Glutamatergic neuron (in vitro differentiated cells): ENCODE measurements around the gene CLBA1. TPM values are rescaled to one million over a fixed set of nuclear protein-coding genes. Genes with fewer than 3 reads are reported as not detected.

ENCODE experiments used
- DNase-seq: peaks from one replicate; pipeline ENCODE4 v3.0.0; 2022
- H3K27ac Mint-ChIP-seq: one replicate; pipeline ENCODE4 v1.8.0; 2020; ENCODE audit warnings: mild to moderate bottlenecking, mixed read lengths, inconsistent platforms; ENCODE audit not compliant: unreplicated experiment
- H3K27me3 Mint-ChIP-seq: one replicate; pipeline ENCODE4 v1.8.0; 2020; ENCODE audit warnings: mild to moderate bottlenecking, moderate library complexity, mixed read lengths, inconsistent platforms; ENCODE audit not compliant: unreplicated experiment
- H3K36me3 Mint-ChIP-seq: one replicate; pipeline ENCODE4 v1.8.0; 2020; ENCODE audit warnings: mild to moderate bottlenecking, mixed read lengths, inconsistent platforms; ENCODE audit not compliant: unreplicated experiment
- H3K4me1 Mint-ChIP-seq: one replicate; pipeline ENCODE4 v1.8.0; 2020; ENCODE audit warnings: mild to moderate bottlenecking, low read depth, mixed read lengths, inconsistent platforms; ENCODE audit not compliant: unreplicated experiment
- H3K4me3 Mint-ChIP-seq: one replicate; pipeline ENCODE4 v1.8.0; 2020; ENCODE audit warnings: mild to moderate bottlenecking, mixed read lengths, inconsistent platforms; ENCODE audit not compliant: unreplicated experiment
- H3K9me3 Mint-ChIP-seq: one replicate; pipeline ENCODE4 v1.8.0; 2020; ENCODE audit warnings: mild to moderate bottlenecking, moderate library complexity, mixed read lengths, inconsistent platforms; ENCODE audit not compliant: unreplicated experiment
- CTCF ChIP-seq: fragments of 200-600 bp; sonication (generic); IDR thresholded peaks from one replicate; pipeline ENCODE4 v1.5.0; 2021; ENCODE audit not compliant: partially characterized antibody, unreplicated experiment
- total RNA-seq: library from RNA; stranded (reverse); fragmentation: NEBNext Ultra II Directional; extraction: Animal tissue kit (Norgen Biotek cat#: 25700); gene quantifications from one replicate; pipeline ENCODE4 v1.2.1, GENCODE V29; 2021; ENCODE audit not compliant: unreplicated experiment

Gene CLBA1
- total RNA-seq, 1 donor from 2014 or later, result 5.9 TPM

- Mint-ChIP-seq H3K27ac (peak overlapping the region; percentile 15), H3K27me3 (peaks cover 2% of the 10 kb centered on the region), H3K4me3 (no peak overlapping the region), H3K4me1 (peaks cover 25% of the 10 kb centered on the region), H3K36me3 (no peaks in the 10 kb centered on the region), H3K9me3 (no peaks in the 10 kb centered on the region)
- no peak for TF ChIP-seq CTCF
- no peak for DNase-seq
These were observed 22.1 kb downstream of the CLBA1 start for GRCh38 chr14:105007593-105008264.

GRCh38 chr14:105010106-105010505 is 24.5 kb downstream of the CLBA1 start:
- no peak for TF ChIP-seq CTCF
- Mint-ChIP-seq H3K27ac (no peak overlapping the region), H3K4me3 (no peak overlapping the region), H3K4me1 (peaks cover 49% of the 10 kb centered on the region), H3K27me3 (peaks cover 7% of the 10 kb centered on the region), H3K36me3 (no peaks in the 10 kb centered on the region), H3K9me3 (peaks cover 10% of the 10 kb centered on the region)
- no peak for DNase-seq

- Mint-ChIP-seq H3K36me3 (no peaks in the 10 kb centered on the region), H3K4me1 (peaks cover 55% of the 10 kb centered on the region), H3K4me3 (no peak overlapping the region), H3K9me3 (peaks cover 10% of the 10 kb centered on the region), H3K27me3 (peaks cover 9% of the 10 kb centered on the region), H3K27ac (no peak overlapping the region)
- DNase-seq, result no peak
- TF ChIP-seq CTCF, result no peak
These were observed 25.3 kb downstream of the CLBA1 start for GRCh38 chr14:105010891-105011291.

DNA sequence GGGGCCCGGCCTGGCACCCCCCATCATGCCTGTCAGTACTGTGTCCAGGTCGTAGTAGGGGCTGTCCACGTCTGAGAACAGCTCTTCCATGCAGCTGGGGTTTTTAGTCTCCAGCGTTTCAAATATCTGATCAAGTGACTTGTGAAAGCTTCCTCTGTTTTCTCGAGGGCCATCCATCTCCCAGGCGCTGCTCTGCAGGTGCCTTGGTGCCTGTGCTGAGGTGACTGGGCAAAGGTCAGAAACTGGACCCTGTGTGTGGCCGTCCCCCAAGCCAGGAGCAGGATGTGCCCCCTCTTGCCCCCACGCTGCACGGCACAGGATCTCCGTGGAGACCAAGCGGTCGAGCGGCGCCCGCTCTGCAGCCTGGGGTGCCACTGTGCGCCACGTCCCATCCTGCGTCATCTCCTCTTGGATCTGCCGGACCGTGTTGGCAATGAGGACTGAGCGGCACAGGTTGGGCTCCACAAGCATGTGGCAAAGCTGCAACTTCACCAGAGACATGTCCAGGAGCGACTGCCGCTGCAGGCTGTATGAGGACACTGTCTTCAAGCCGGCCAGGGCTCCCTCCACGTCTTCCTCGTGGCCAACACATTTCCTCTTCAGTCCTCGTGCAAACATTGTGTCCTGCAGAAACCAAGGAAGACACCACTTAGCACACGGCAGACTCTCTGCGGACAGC is 25.9 kb downstream of the CLBA1 start:
- DNase-seq, result no peak
- Mint-ChIP-seq H3K27ac (peak overlapping the region; percentile 86), H3K4me1 (peaks cover 59% of the 10 kb centered on the region), H3K36me3 (no peaks in the 10 kb centered on the region), H3K27me3 (peaks cover 8% of the 10 kb centered on the region), H3K4me3 (peak overlapping the region; percentile 69), H3K9me3 (peaks cover 12% of the 10 kb centered on the region)
- TF ChIP-seq CTCF, result no peak
